ENCODE data around the gene MYLK4.

Gene MYLK4

DNA sequence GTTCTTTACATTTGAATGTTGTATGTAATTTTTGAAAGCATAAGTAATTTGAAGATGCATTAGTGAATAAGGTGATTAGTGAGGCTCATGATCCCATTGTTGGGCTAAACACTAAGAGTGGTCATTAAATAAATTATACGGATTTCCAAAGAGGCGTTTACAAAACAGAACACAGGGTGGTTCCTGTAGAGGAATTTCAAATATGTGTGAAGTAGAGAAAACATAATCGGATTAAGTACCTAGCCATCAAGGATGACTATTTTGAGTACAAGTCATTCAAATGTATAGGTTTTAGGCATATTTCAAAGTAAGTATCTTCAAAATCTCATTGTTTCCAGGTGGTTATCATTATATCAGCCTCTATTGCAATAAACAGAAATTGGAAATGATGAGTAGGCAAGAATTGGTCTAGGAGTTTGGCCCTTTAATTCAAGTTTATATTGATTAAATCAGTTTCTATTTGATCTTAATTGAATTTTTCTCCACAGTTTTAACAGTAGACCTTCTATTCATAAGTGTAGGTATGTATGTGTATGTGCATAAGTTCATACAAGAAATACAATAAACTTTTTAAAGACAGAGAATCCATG lies 94.8 kb downstream of the MYLK4 start:
- DNase-seq: no peak

- DNase-seq: no peak
Measured at GRCh38 chr6:2653369-2654032, 97.2 kb downstream of the MYLK4 start.

DNA sequence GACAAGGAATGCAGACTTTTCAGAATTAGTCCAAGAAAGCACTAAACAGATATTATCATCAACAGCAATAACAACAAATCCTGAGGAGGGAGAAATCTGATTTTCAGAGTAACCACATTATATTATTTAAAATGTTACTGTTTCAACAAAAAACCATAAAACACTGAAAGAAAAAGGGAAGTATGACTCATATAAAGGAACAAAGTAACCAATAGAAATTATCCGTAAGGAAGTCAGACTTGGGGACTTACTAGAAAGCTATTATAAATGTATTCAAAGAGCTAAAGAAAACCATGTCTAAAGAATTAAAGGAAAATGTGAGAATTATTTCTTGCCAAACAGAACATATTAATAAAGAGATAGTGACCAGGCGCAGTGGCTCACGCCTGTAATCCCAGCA lies 98.1 kb downstream of the MYLK4 start:
- no peak for DNase-seq

- no peak for DNase-seq
Measured at GRCh38 chr6:2651961-2652360, 98.8 kb downstream of the MYLK4 start.

DNA sequence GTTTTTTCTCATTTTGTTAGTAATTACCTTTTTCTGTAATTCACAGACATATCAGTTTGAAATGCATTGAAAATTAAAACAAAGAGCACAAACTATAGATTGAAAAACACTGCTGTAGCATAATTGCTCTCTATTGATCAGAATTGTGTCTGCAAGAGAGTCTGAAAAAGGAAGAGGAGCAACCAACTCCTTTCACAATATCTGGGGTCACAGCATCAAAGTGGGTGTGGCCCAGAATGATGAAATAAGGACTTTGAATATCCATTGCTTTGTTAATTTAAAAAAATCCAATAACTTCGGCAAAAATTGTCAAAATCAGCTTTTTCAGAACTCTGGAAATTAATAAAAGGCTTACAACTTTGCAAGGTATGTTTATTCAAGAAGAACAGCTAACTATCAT lies 99.2 kb downstream of the MYLK4 start:
- no peak for DNase-seq

GRCh38 chr6:2646346-2646745 lies 104.4 kb downstream of the MYLK4 start:
- DNase-seq: no peak

- no peak for DNase-seq
Measured at GRCh38 chr6:2643935-2644539, 106.7 kb downstream of the MYLK4 start.

DNA sequence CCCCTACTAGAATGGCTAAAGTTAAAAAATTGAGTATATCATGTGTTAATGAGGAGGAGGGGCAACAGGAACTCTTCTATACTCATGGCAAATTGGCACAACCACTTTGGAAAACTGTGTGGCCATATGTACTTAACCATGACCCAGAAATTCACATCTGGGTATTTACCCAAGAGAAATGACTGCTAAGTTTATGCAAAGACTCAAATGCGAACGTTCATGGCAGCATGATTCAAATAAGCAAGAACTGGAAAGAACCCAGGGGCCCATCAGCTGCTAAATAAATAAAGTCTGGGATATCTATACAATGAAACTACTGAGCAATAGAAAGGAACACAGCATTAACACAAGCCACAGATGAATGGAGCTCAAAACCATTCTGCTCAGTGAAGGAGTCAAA lies 107.6 kb downstream of the MYLK4 start:
- no peak for DNase-seq

GRCh38 chr6:2641044-2641725 lies 109.5 kb downstream of the MYLK4 start:
- no peak for DNase-seq

- DNase-seq: no peak
Measured at GRCh38 chr6:2640551-2640950, 110.2 kb downstream of the MYLK4 start.

- no peak for DNase-seq
Measured at GRCh38 chr6:2639896-2640295, 110.8 kb downstream of the MYLK4 start.

- DNase-seq: no peak
Measured at GRCh38 chr6:2639167-2639566, 111.6 kb downstream of the MYLK4 start.

- no peak for DNase-seq
Measured at GRCh38 chr6:2636672-2637071, 114.0 kb downstream of the MYLK4 start.

GRCh38 chr6:2635911-2636310 lies 114.8 kb downstream of the MYLK4 start:
- DNase-seq: no peak

DNA sequence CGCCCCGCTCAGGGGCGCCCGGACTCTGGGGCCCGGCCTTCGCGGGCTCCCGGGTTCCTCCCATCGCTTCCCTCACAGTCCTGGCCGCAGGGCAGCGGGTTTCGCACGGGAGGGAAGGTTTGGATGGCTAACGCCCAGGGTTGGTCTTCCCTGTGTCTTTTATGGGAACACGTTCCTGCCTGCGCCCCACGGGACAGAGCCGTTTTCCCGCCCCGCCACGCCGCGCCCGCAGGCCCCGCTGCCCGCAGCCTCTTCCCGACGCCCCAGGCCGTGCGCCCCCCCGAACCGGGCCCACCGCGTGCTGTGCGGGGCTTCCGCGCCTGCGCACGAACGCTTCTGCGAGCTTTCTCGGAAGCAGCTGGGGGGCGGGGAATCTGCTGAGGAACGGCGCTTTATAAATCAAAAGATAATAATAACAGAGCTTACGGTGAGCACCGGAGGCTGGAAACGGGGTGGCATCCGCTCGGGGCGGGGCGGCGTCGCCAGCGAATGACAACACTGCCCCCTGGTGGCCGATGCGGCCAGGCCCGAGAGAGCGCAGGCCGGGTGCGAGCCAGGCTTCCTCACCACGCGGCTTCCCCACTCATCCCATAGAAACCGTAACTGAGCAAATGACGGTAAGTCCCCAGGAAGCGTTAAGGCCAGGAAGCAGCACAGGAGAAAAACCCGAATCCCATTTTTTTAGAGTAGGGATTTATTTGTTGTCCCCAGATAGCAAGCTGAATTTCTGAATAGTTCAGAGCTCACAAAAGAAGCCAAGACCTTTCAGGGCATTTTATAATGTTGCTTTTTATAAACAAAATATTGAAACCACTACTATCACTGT lies 116.4 kb downstream of the MYLK4 start:
- DNase-seq: peak; percentile 82

DNA sequence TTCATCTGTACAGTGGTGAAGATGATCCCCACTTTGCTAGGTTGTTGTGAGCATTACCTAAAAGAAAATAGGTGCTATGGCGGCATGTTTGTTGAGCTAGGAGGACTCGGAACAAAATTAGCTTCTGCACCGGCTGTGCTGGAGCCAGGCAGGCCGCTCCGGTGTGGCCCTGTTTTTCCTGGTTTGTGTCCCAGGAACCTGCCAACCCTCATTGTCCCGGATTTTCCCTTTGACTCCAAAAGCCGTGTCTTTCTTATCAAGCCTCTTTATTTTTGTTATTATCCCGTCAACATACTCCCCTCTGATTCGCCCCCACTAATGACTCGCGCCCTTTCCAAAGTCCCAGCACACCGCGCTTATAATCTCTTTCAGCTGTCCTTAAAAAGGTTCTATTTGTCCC lies 117.0 kb downstream of the MYLK4 start:
- DNase-seq: no peak

GRCh38 chr6:2632976-2633584 lies 117.6 kb downstream of the MYLK4 start:
- DNase-seq: no peak

DNA sequence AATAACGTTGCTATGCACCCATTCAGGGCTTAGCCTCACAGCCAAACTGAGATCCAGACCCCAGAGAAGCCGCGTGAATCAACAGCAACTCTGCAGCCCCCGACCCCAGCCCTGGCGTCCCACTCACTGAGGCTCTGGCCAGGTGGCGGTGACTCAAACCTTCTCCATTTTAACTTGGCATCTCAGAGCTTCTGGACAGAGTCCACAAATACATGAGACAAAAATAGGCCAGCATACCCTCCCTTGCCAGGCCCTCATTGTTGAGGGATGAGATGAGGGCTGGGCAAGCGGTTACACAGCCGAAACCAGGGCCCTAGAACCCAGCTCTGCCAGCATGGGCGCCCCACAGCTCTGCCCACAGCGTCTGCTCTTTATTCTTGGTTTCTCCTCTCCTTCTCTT lies 118.4 kb downstream of the MYLK4 start:
- DNase-seq: no peak

DNA sequence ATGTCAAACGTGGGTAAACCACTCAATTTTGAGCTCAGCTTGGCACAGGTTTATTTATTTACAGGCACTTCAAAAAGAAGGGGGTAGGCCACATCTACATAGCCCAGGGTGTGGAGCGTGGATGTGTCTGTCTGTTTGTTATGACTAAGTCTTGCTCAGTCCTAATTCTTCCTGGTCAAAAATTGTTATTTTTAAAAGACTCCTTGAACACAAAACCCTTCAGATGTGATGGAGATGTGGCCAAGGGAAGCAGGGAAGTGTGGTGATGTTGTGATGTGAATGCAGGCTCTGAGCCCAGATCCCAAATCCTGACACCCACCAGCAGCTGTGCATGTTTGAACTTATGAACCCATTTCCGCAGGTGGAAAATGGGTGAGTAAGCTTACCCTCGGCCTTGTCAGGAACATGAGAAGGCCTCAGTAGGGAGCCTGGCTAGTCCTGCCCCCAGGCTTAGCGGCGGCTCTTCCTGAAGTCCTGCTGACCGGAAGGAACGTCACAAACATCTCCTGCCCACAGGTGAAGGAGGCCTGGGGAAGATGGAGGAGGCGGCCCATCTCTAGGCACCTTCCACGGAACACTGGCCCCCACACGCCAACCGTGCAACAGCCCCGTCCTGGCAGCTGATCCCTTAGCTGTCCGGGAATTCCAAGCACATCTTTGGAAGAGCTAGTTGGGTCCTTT lies 119.7 kb downstream of the MYLK4 start:
- DNase-seq: no peak

DNA sequence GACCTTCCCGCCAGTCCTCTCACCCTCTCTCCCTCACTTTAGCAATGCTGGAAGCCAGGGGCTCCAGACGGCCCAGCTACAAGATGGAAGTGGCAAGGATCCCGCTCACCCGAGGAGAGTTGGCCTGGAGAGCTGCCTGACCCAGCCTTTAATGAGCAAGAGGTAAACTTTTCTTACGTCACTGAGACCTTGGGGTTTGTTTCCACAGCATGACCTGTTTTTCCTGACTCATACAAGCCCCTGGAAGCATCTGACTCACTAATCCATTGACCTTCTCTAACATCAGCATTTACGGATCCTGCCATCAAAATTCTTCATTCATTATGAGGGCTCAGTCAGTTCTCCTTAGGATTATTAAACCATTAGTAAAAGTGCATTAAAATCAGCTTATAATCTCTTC lies 120.4 kb downstream of the MYLK4 start:
- DNase-seq: no peak

DNA sequence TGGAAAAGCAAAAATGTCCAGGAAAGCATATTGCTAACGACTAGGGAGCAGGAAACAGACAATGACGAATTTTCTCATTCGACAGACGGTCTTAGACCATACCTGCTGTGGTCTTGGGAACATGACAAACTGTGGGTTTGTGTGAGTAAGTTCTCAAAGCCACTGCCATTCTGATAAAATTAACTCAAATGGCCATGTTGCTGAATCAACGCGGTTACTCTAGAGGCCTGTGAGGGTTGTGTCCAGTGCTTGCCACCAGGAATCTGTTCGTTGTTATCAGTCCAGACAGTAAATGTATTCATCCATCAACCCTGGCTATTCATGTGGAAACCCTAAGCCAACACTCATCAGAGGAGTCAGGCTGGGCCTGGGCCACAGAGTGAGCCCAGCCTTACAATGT lies 124.3 kb downstream of the MYLK4 start:
- DNase-seq: no peak

GRCh38 chr6:2625581-2625980 lies 125.1 kb downstream of the MYLK4 start:
- DNase-seq: no peak
